Mesodermal cell (in vitro differentiated cells): Measurements from ENCODE around the gene DNAH11.

Source experiments
- H3K27ac ChIP-seq: 2 replicates; pipeline ENCODE4 v1.7.0; 2013; ENCODE audit warnings: mild to moderate bottlenecking, low read depth, low read length, moderate library complexity; ENCODE audit not compliant: severe bottlenecking
- H3K36me3 ChIP-seq: 2 replicates; pipeline ENCODE4 v1.7.1; 2013; ENCODE audit warnings: mild to moderate bottlenecking, low read length, moderate library complexity; ENCODE audit not compliant: control insufficient read depth, insufficient read depth
- H3K4me1 ChIP-seq: one replicate; pipeline ENCODE4 v1.7.1; 2013; ENCODE audit warnings: mild to moderate bottlenecking, low read length; ENCODE audit not compliant: insufficient read depth, control insufficient read depth, poor library complexity, severe bottlenecking
- H3K4me3 ChIP-seq: 2 replicates; pipeline ENCODE4 v1.7.0; 2013; ENCODE audit warnings: low read length, control low read depth, mild to moderate bottlenecking; ENCODE audit not compliant: insufficient read depth, poor library complexity, severe bottlenecking; ENCODE audit errors: extremely low read depth
- H3K9me3 ChIP-seq: 2 replicates; pipeline ENCODE4 v1.7.1; 2013; ENCODE audit warnings: mild to moderate bottlenecking, low read length, moderate library complexity; ENCODE audit not compliant: control insufficient read depth
- WGBS, 2 experiments: methylation state at CpG; one replicate each; pipeline ENCODE4 v1.1.5; 2013; ENCODE audit warnings: missing lambda C conversion rate in 2 of 2; ENCODE audit not compliant: insufficient coverage in 2 of 2; 5-methylcytosine and 5-hydroxymethylcytosine counted together

Gene DNAH11

GRCh38 chr7:21550821-21551531 lies 8.1 kb downstream of the DNAH11 start:
- H3K36me3 ChIP-seq, result no peaks in the 10 kb centered on the region
- H3K27ac ChIP-seq, result no peak overlapping the region
- no peaks in the 10 kb centered on the region for H3K9me3 ChIP-seq
- H3K4me3 ChIP-seq, result no peak overlapping the region
- H3K4me1 ChIP-seq, result no peaks in the 10 kb centered on the region
- WGBS, 2 experiments, result 63 to 74% methylated on average over 2 to 4 of the region's 6 CpGs

DNA sequence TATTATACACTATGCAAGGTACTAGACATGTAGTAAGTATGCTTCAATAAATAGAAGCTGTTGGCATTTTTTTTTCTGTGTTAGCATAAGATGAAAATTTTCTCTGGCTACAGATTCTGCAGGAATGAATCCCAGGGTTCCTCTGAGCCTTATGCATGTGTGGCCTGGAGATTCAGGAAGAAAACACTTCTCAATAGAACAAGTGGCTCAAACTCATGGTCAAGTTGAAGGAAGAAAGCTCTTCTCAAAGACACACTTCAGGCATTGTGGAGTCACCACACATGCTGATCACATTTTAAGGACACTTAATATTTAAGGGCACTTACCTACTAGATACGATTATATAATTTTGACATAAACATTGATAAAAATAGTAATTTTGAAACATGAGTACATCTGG lies 19.5 kb downstream of the DNAH11 start:
- WGBS, 2 experiments, result no CpG with 5 or more reads among the region's 1 CpG
- H3K36me3 ChIP-seq, result no peaks in the 10 kb centered on the region

GRCh38 chr7:21565614-21566013 lies 22.8 kb downstream of the DNAH11 start:
- H3K27ac ChIP-seq, result no peak overlapping the region
- no peak overlapping the region for H3K4me3 ChIP-seq
- H3K4me1 ChIP-seq, result no peaks in the 10 kb centered on the region
- H3K36me3 ChIP-seq, result no peaks in the 10 kb centered on the region
- no peaks in the 10 kb centered on the region for H3K9me3 ChIP-seq
- WGBS, 2 experiments, result 85 to 95% methylated on average over 7 of the region's 7 CpGs

More for the DNA sequence above, 19.5 kb downstream of the DNAH11 start:
- no peak overlapping the region for H3K4me3 ChIP-seq
- H3K4me1 ChIP-seq, result no peaks in the 10 kb centered on the region
- H3K9me3 ChIP-seq, result no peaks in the 10 kb centered on the region
- no peak overlapping the region for H3K27ac ChIP-seq

GRCh38 chr7:21566094-21566493 lies 23.3 kb downstream of the DNAH11 start:
- Histone ChIP-seq H3K4me1 (no peaks in the 10 kb centered on the region), H3K9me3 (no peaks in the 10 kb centered on the region), H3K36me3 (no peaks in the 10 kb centered on the region), H3K27ac (no peak overlapping the region), H3K4me3 (no peak overlapping the region)
- 84 to 97% methylated on average over 4 of the region's 4 CpGs for WGBS, 2 experiments

DNA sequence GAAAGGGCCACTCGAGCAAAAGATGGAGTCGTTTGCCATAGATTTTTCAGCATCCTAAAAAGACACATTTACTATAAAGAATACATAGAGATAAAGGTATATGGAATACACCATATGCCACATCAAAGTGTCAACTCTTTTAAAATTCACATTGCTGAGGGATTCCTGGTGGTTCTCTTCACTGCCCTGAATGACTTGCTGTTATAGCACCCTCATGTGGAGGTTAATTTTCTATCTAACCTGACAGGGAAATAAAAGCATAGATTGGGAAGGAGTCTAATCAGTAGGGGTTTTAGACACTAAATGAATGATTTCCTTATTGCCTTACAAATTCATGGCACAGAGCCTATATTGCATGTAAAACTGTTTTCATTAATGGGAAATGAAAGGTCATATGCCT lies 25.9 kb downstream of the DNAH11 start:
- Histone ChIP-seq H3K27ac (no peak overlapping the region), H3K4me1 (no peaks in the 10 kb centered on the region), H3K4me3 (no peak overlapping the region), H3K9me3 (no peaks in the 10 kb centered on the region), H3K36me3 (no peaks in the 10 kb centered on the region)
- no CpG with 5 or more reads among the region's 2 CpGs for WGBS, 2 experiments

DNA sequence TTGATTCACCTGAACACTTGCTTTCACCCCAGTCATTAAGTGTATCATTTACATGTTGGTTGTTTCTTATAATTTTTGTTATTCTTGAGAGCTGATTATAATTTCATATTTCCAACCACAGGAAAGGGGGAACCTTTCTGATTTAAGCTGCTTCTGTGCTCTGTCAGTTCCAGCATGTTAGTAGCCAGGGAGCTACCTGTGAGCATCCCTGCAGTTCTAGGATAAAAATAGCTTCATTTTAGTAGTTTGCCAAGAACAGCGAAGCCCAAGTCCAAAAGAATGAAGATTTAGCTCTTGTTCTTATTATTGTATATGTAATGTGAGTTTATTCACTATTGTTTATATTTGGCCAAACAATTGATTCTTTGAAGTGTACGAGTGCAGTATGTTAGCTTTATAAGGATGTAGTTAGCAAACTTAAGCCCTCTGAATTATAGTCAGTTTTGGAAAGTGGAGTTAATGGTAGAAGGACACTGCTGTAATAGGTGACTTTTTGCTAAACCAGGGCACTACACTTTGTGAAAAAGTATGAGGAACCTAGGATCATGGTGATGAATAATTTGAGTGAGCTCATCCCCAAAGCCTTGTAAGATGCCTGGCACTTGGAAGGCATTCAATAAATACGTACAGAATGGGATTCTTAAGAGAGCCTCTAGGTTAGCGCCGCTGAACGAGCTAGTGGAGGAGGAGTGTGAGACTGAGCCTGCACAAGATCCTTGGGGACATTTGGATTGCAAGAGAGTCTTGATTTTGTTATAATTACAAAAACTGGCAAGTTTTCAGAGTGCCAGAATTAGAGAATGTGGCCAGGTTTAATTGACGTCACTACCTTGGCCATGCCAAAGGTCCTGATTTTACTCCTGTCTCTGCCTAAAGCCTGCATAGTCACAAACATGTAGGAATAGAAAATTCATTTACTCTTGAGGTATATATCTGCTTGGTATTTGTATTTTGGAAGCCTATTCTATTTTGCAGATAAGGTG lies 29.8 kb downstream of the DNAH11 start:
- Histone ChIP-seq H3K9me3 (no peaks in the 10 kb centered on the region), H3K4me3 (no peak overlapping the region), H3K36me3 (no peaks in the 10 kb centered on the region), H3K27ac (no peak overlapping the region), H3K4me1 (no peaks in the 10 kb centered on the region)
- WGBS, 2 experiments, result 88 to 98% methylated on average over 4 to 5 of the region's 7 CpGs

GRCh38 chr7:21579341-21580072 lies 36.7 kb downstream of the DNAH11 start:
- Histone ChIP-seq H3K4me3 (no peak overlapping the region), H3K36me3 (no peaks in the 10 kb centered on the region), H3K4me1 (peaks cover 4% of the 10 kb centered on the region), H3K27ac (no peak overlapping the region), H3K9me3 (no peaks in the 10 kb centered on the region)
- WGBS, 2 experiments, result 87 to 92% methylated on average over 3 to 4 of the region's 4 CpGs

DNA sequence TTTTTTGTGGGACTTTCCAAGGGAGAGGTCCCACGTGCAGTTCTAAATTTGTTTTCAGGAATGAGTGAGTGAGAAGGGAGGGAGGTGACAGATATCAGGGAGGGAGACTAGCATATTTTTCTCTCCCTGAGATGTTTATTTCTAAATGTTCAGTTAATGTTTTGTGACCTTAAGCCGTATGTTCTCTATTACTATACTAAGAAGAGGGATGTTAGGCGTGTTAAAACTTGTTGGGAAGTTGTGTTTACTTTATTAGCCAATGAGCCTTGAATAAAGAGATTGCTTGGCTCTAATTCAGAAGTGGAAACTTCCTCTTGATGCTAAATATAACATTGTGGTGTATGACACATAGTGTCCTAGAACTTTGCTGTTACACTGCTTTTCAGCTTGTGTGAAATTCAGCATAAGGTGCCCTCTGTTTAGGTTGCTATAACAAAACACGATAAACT lies 37.3 kb downstream of the DNAH11 start:
- no peaks in the 10 kb centered on the region for H3K9me3 ChIP-seq
- H3K36me3 ChIP-seq, result no peaks in the 10 kb centered on the region
- WGBS, 2 experiments, result 80 to 100% methylated on average over 1 of the region's 4 CpGs
- no peak overlapping the region for H3K4me3 ChIP-seq
- no peak overlapping the region for H3K27ac ChIP-seq
- H3K4me1 ChIP-seq, result peaks cover 4% of the 10 kb centered on the region

- no peaks in the 10 kb centered on the region for H3K9me3 ChIP-seq
- no peaks in the 10 kb centered on the region for H3K36me3 ChIP-seq
- peaks cover 1% of the 10 kb centered on the region for H3K4me1 ChIP-seq
- 78 to 92% methylated on average over 2 of the region's 6 CpGs for WGBS, 2 experiments
- no peak overlapping the region for H3K27ac ChIP-seq
- no peak overlapping the region for H3K4me3 ChIP-seq
Observed at GRCh38 chr7:21585070-21585724, 42.4 kb downstream of the DNAH11 start.

DNA sequence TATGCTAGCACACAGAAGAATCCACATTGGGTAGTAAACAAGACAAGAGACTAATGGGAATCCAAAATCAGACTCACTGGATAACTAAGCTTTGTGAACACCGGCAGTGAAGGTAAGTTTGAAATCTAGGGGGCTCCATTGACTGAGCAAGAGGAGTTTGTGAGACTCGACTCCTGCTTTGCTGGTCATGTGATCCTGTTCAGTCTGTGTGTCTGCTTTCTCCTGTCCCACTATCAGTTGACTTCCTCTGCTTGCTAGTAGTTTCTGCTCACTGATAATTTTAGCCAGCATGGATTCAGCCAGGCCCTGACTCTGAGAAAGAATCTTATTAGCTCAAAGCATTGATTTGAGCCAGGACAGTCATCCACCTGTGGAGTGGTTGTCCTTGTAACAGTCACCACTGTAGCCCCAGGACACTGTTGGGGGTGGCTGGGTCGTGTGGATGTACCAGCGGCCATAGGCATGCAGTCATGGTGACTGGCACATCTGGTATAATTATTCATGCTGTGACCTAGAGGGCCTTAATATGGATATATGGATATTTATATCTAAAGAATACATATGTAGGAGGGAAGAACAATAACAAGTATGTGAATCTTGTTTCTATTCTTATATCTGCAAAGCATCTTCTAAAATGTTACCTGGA lies 44.4 kb downstream of the DNAH11 start:
- Histone ChIP-seq H3K27ac (no peak overlapping the region), H3K4me1 (no peaks in the 10 kb centered on the region), H3K4me3 (no peak overlapping the region), H3K9me3 (no peaks in the 10 kb centered on the region), H3K36me3 (no peaks in the 10 kb centered on the region)
- 60 to 100% methylated on average over 1 to 3 of the region's 4 CpGs for WGBS, 2 experiments
